Kidney (tissue), 14 donors: ENCODE data around the gene CADPS2. TPM values are rescaled to one million over a fixed set of nuclear protein-coding genes. Genes with fewer than 3 reads are reported as not detected.
A peak's percentile ranks its signal among the peaks of the same experiment; 100 is the strongest.

ENCODE experiments used
- DNase-seq, 5 donors: peaks; one replicate each; pipeline ENCODE4 v3.0.0-alpha.2; 2013 to 2020
- FAIRE-seq: peaks from 2 replicates; lab custom pipeline; 2012; peaks lifted over from hg19 to GRCh38; lab: Jason Lieb, UNC
- H3K27ac ChIP-seq, 2 donors: one replicate each; pipeline ENCODE4 v1.7.0; 2013; ENCODE audit warnings: low read depth in 2 of 2, low read length in 2 of 2, inconsistent platforms in 1 of 2
- H3K27me3 ChIP-seq: one replicate; pipeline ENCODE4 v1.7.1; 2013; ENCODE audit warnings: low read length, inconsistent platforms; ENCODE audit not compliant: control insufficient read depth, insufficient read depth
- H3K36me3 ChIP-seq, 3 donors: one replicate each; pipeline versions ENCODE4 v1.7.0 to v1.7.1; 2013; ENCODE audit warnings: low read length in 3 of 3, control low read depth in 1 of 3, inconsistent platforms in 1 of 3; ENCODE audit not compliant: insufficient read depth in 3 of 3, control insufficient read depth in 2 of 3
- H3K4me1 ChIP-seq, 3 donors: one replicate each; pipeline versions ENCODE4 v1.7.0 to v1.7.1; 2013; ENCODE audit warnings: low read length in 3 of 3, inconsistent platforms in 1 of 3, low read depth in 1 of 3; ENCODE audit not compliant: control insufficient read depth in 2 of 3, insufficient read depth in 2 of 3
- H3K4me3 ChIP-seq, 3 donors: one replicate each; pipeline versions ENCODE4 v1.7.0 to v1.8.1; 2013; ENCODE audit warnings: low read length in 3 of 3, control low read depth in 1 of 3, inconsistent platforms in 1 of 3
- H3K9ac ChIP-seq, 3 donors: one replicate each; pipeline versions ENCODE4 v1.7.0 to v1.7.1; 2013; ENCODE audit warnings: low read length in 3 of 3, control low read depth in 1 of 3, inconsistent platforms in 1 of 3
- H3K9me3 ChIP-seq, 3 donors: one replicate each; pipeline versions ENCODE4 v1.7.0 to v1.7.1; 2013; ENCODE audit warnings: low read length in 3 of 3, control low read depth in 1 of 3, inconsistent platforms in 1 of 3; ENCODE audit not compliant: control insufficient read depth in 2 of 3, insufficient read depth in 1 of 3
- CTCF ChIP-seq: IDR thresholded peaks from 3 replicates; pipeline ENCODE4 v1.5.1; 2012; ENCODE audit warnings: mild to moderate bottlenecking, moderate library complexity, borderline replicate concordance; ENCODE audit not compliant: insufficient read depth; ENCODE audit errors: extremely low read depth
- intact Hi-C: fragments of 100-400 bp; cut with DNase I; formaldehyde crosslinking; loops from one replicate; pipeline ENCODE4 v1.11.1; 2022
- polyA plus RNA-seq: library from polyadenylated mRNA; stranded (reverse); fragments of 350-450 nt; fragmentation: Illumina TruSeq; extraction: RNeasy Lipid Tissue Mini Kit (QIAGEN cat#74804); gene quantifications from one replicate; pipeline ENCODE4 v1.2.3, GENCODE V29; 2014; ENCODE audit warnings: low read depth, low replicate concordance; ENCODE audit not compliant: insufficient read depth
- total RNA-seq: library from RNA; stranded (reverse); fragmentation: NEBNext Ultra II Directional; extraction: Animal tissue kit (Norgen Biotek cat#: 25700); gene quantifications from one replicate; pipeline ENCODE4 v1.2.1, GENCODE V29; 2021
- donor health status: control.
- donor health status: control.
- donor health status: control.
- donor health status: control.
- donor health status: control.
- donor health status: DM: yes; HTN: yes; CAD: no.
- donor health status: Normal renal cell carcinoma (clear cell type).

The CADPS2 gene
- total and polyA plus RNA-seq, 2 donors from 2014 or later, result 33.0 to 39.9 TPM

DNA sequence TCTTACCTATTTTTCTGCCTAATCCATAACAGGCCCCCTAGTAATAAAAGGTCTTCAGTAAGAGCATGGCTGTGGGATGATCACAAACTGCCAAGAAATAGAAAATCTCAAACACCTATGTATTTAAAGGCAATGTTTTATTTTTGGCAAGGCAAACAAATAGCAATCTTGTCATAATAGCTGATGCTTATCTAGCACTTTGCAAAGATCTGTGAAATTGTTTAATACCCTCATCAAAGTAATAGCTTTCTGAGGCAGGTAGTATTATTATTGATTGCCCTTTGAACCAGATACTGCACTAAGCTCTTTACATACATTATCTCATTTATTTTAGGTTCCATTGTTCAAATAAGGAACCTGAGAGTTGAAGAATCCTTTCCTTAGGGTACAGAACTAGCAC, 1.6 kb upstream of the CADPS2 start:
- H3K36me3 ChIP-seq, result no peaks in the 10 kb centered on the region
- FAIRE-seq (no peak), DNase-seq (no peak)
- no peaks in the 10 kb centered on the region for H3K9me3 ChIP-seq
- H3K4me3 ChIP-seq, result peak overlapping the region in 1 of 3 donors; percentile 83
- no peaks in the 10 kb centered on the region for H3K27me3 ChIP-seq
- H3K27ac ChIP-seq, result no peak overlapping the region
- no peak for TF ChIP-seq CTCF
- intact Hi-C loops, result no loop called here
- H3K9ac ChIP-seq, result peak overlapping the region in 2 of 3 donors; percentile 27 to 68
- peaks cover 0 to 14% (median 4%) of the 10 kb centered on the region in 3 donors for H3K4me1 ChIP-seq

DNA sequence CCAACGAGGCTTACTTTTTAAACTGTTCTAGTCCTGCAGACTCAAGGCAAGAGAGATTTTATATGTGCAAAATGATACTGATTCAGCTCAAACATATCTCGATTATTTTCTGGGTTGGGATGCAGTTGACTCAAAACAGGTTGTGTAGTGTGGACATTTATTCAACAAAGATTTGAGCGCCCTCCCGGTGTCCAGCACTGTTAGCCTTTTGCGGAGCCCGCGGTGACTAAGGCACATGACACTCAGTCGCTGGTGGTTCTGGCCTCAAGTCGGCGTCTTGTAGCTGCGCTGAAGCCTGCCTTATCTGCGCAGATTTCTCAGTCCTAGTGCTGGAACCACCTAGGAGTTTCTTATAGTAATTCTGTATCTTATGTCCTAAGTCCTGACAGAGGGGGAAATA, 938 bp upstream of the CADPS2 start:
- peak overlapping the region; percentile 58 to 92 (median 83) for H3K4me3 ChIP-seq
- peak overlapping the region; percentile 14 to 68 (median 51) for H3K9ac ChIP-seq
- H3K36me3 ChIP-seq, result no peaks in the 10 kb centered on the region
- DNase-seq, result peak; percentile 74 to 89 (median 85)
- no peaks in the 10 kb centered on the region for H3K9me3 ChIP-seq
- peak overlapping the region; percentile 85 to 91 for H3K27ac ChIP-seq
- H3K4me1 ChIP-seq, result peaks cover 0 to 15% (median 5%) of the 10 kb centered on the region in 3 donors
- peak; percentile 30 for TF ChIP-seq CTCF
- H3K27me3 ChIP-seq, result no peaks in the 10 kb centered on the region
- no peak for FAIRE-seq
- intact Hi-C loops, result no loop called here

DNA sequence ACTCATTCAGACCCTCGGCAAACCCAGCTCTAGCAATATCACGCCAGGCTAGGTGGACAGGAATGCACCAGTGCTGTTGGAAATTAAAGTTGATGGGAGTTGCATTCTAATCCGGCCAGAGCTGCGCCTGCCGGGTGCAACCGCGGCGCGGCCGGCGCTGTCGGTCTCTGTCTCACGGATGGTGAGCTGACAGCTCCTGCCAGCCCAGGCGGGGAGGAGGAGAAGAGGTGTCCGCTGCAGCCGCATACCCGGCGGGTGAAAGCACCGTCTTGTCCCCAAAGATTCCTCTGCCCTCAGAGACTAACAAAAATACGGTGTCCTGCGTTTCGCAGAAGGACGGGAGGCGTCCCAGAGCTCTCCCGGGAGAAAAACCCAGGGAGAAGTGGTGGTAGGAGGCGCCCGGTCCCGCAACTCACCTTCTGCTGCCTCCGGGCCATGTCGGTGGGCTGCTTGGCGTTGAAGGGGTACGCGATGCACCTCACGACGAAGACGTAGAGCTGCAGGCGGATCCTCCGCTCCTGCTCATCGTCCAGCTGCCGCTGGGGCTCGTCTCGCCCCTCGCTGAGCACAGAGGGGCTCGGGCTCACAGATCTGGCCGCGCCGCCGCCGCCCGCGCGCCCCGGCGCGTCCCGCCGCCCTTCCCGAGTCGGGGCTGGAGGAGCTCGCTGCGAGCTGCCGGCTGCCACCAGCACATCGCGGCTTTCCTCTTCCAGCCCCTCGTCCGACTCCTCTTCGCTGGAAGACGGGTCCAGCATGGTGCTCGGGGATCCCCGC, 490 bp downstream of the CADPS2 start:
- no peaks in the 10 kb centered on the region for H3K9me3 ChIP-seq
- DNase-seq, result peak; percentile 47 to 77 (median 63)
- peak overlapping the region; percentile 80 to 92 (median 83) for H3K4me3 ChIP-seq
- intact Hi-C loops, result no loop called here
- no peak for TF ChIP-seq CTCF
- no peaks in the 10 kb centered on the region for H3K36me3 ChIP-seq
- no peak for FAIRE-seq
- H3K9ac ChIP-seq, result peak overlapping the region; percentile 65 to 83 (median 67)
- peaks cover 3 to 15% (median 8%) of the 10 kb centered on the region in 3 donors for H3K4me1 ChIP-seq
- H3K27ac ChIP-seq, result peak overlapping the region; percentile 85 to 91
- H3K27me3 ChIP-seq, result no peaks in the 10 kb centered on the region
